Effector memory CD8-positive, alpha-beta T cell (primary cell): Measurements from ENCODE around the gene EPHB1.
"Not testable (repeated sequence)": the region's sequence is repeated elsewhere in the genome, so short reads cannot be mapped to it uniquely, and the experiment has no call there.

Experiments used
- ATAC-seq: fragments of 150-1000 bp; cut with Tn5 transposase; replicated peaks from 2 replicates; pipeline ENCODE4 v1.10.0; 2021; ENCODE audit warnings: mild to moderate bottlenecking, moderate library complexity
- DNase-seq, 3 experiments: peaks; one replicate each; pipeline ENCODE4 v3.0.0; 2021
- H3K27ac Mint-ChIP-seq, 2 donors: one replicate each; pipeline ENCODE4 v1.8.0; 2022; ENCODE audit warnings: mild to moderate bottlenecking in 2 of 2, mixed read lengths in 2 of 2, moderate library complexity in 2 of 2
- H3K27me3 Mint-ChIP-seq, 2 donors: one replicate each; pipeline ENCODE4 v1.8.0; 2022; ENCODE audit warnings: mixed read lengths in 2 of 2
- H3K36me3 Mint-ChIP-seq: one replicate; pipeline ENCODE4 v1.8.0; 2022; ENCODE audit warnings: mild to moderate bottlenecking, moderate library complexity, mixed read lengths; ENCODE audit not compliant: insufficient read depth
- H3K4me1 Mint-ChIP-seq, 2 donors: one replicate each; pipeline ENCODE4 v1.8.0; 2022; ENCODE audit warnings: low read depth in 2 of 2, mixed read lengths in 2 of 2
- H3K4me3 Mint-ChIP-seq, 2 donors: one replicate each; pipeline ENCODE4 v1.8.0; 2022; ENCODE audit warnings: mild to moderate bottlenecking in 2 of 2, mixed read lengths in 2 of 2, moderate library complexity in 2 of 2
- H3K9me3 Mint-ChIP-seq, 2 donors: one replicate each; pipeline ENCODE4 v1.8.0; 2022; ENCODE audit warnings: mixed read lengths in 2 of 2

The EPHB1 gene

GRCh38 chr3:134959516-134959915 lies 164.5 kb downstream of the EPHB1 start:
- Mint-ChIP-seq H3K4me1 (no peaks in the 10 kb centered on the region), H3K4me3 (no peak overlapping the region), H3K27ac (no peak overlapping the region), H3K36me3 (no peaks in the 10 kb centered on the region), H3K27me3 (peaks cover 0 to 9% of the 10 kb centered on the region in 2 donors), H3K9me3 (no peaks in the 10 kb centered on the region)
- ATAC-seq (no peak), DNase-seq (no peak)

GRCh38 chr3:134964226-134964625 lies 169.2 kb downstream of the EPHB1 start:
- ATAC-seq (no peak), DNase-seq (no peak)
- H3K4me1 Mint-ChIP-seq = no peaks in the 10 kb centered on the region
- H3K4me3 Mint-ChIP-seq = no peak overlapping the region
- no peaks in the 10 kb centered on the region for H3K36me3 Mint-ChIP-seq
- H3K9me3 Mint-ChIP-seq = peaks cover 0 to 1% of the 10 kb centered on the region in 2 donors
- H3K27me3 Mint-ChIP-seq = peaks cover 0 to 25% of the 10 kb centered on the region in 2 donors
- no peak overlapping the region for H3K27ac Mint-ChIP-seq

- Mint-ChIP-seq H3K9me3 (peaks cover 0 to 3% of the 10 kb centered on the region in 2 donors), H3K27me3 (peaks cover 0 to 30% of the 10 kb centered on the region in 2 donors), H3K4me1 (no peaks in the 10 kb centered on the region), H3K4me3 (no peak overlapping the region), H3K27ac (no peak overlapping the region), H3K36me3 (no peaks in the 10 kb centered on the region)
- ATAC-seq (no peak), DNase-seq (no peak)
Observed at GRCh38 chr3:134965865-134966481, 170.9 kb downstream of the EPHB1 start.

- H3K27ac Mint-ChIP-seq = no peak overlapping the region
- no peaks in the 10 kb centered on the region for H3K36me3 Mint-ChIP-seq
- H3K27me3 Mint-ChIP-seq = peaks cover 0 to 22% of the 10 kb centered on the region in 2 donors
- H3K4me3 Mint-ChIP-seq = no peak overlapping the region
- no peak for ATAC-seq
- peaks cover 0 to 5% of the 10 kb centered on the region in 2 donors for H3K9me3 Mint-ChIP-seq
- no peak for DNase-seq
- H3K4me1 Mint-ChIP-seq = no peaks in the 10 kb centered on the region
Observed at GRCh38 chr3:134970895-134971294, 175.8 kb downstream of the EPHB1 start.

- no peak for DNase-seq
- no peaks in the 10 kb centered on the region for H3K36me3 Mint-ChIP-seq
- no peak overlapping the region for H3K27ac Mint-ChIP-seq
- ATAC-seq = no peak
- peaks cover 0 to 18% of the 10 kb centered on the region in 2 donors for H3K27me3 Mint-ChIP-seq
- H3K4me1 Mint-ChIP-seq = no peaks in the 10 kb centered on the region
- peaks cover 0 to 5% of the 10 kb centered on the region in 2 donors for H3K9me3 Mint-ChIP-seq
- no peak overlapping the region for H3K4me3 Mint-ChIP-seq
Observed at GRCh38 chr3:134971306-134971705, 176.2 kb downstream of the EPHB1 start.

- not testable (repeated sequence) for H3K36me3 Mint-ChIP-seq, H3K4me1 Mint-ChIP-seq, DNase-seq, H3K4me3 Mint-ChIP-seq, H3K27ac Mint-ChIP-seq, H3K9me3 Mint-ChIP-seq, ATAC-seq
- peaks cover 0 to 18% of the 10 kb centered on the region in 2 donors for H3K27me3 Mint-ChIP-seq
Observed at GRCh38 chr3:134971907-134972306, 176.8 kb downstream of the EPHB1 start.

- Mint-ChIP-seq H3K9me3 (peaks cover 0 to 5% of the 10 kb centered on the region in 2 donors), H3K4me3 (no peak overlapping the region), H3K4me1 (no peaks in the 10 kb centered on the region), H3K27me3 (peaks cover 4 to 24% of the 10 kb centered on the region in 2 donors), H3K27ac (no peak overlapping the region), H3K36me3 (no peaks in the 10 kb centered on the region)
- ATAC-seq (no peak), DNase-seq (no peak)
Observed at GRCh38 chr3:134972836-134973455, 177.9 kb downstream of the EPHB1 start.

- peaks cover 0 to 7% of the 10 kb centered on the region in 2 donors for H3K9me3 Mint-ChIP-seq
- H3K4me1 Mint-ChIP-seq = no peaks in the 10 kb centered on the region
- peaks cover 9 to 22% of the 10 kb centered on the region in 2 donors for H3K27me3 Mint-ChIP-seq
- no peaks in the 10 kb centered on the region for H3K36me3 Mint-ChIP-seq
- no peak overlapping the region for H3K4me3 Mint-ChIP-seq
- DNase-seq (no peak), ATAC-seq (no peak)
- no peak overlapping the region for H3K27ac Mint-ChIP-seq
Observed at GRCh38 chr3:134974624-134975023, 179.6 kb downstream of the EPHB1 start.

GRCh38 chr3:134976948-134977347 lies 181.9 kb downstream of the EPHB1 start:
- H3K9me3 Mint-ChIP-seq = peaks cover 0 to 7% of the 10 kb centered on the region in 2 donors
- H3K4me3 Mint-ChIP-seq = no peak overlapping the region
- H3K27me3 Mint-ChIP-seq = peaks cover 9 to 13% of the 10 kb centered on the region in 2 donors
- H3K4me1 Mint-ChIP-seq = no peaks in the 10 kb centered on the region
- H3K27ac Mint-ChIP-seq = no peak overlapping the region
- ATAC-seq = no peak
- H3K36me3 Mint-ChIP-seq = no peaks in the 10 kb centered on the region
- no peak for DNase-seq

GRCh38 chr3:134978658-134979057 lies 183.6 kb downstream of the EPHB1 start:
- Mint-ChIP-seq H3K27me3 (peaks cover 9 to 13% of the 10 kb centered on the region in 2 donors), H3K4me3 (no peak overlapping the region), H3K36me3 (no peaks in the 10 kb centered on the region), H3K27ac (no peak overlapping the region), H3K4me1 (no peaks in the 10 kb centered on the region), H3K9me3 (peaks cover 0 to 7% of the 10 kb centered on the region in 2 donors)
- DNase-seq (no peak), ATAC-seq (no peak)

GRCh38 chr3:134985864-134986715 lies 191.0 kb downstream of the EPHB1 start:
- Mint-ChIP-seq H3K4me3 (no peak overlapping the region), H3K4me1 (no peaks in the 10 kb centered on the region), H3K27me3 (no peaks in the 10 kb centered on the region), H3K9me3 (no peaks in the 10 kb centered on the region), H3K36me3 (no peaks in the 10 kb centered on the region), H3K27ac (no peak overlapping the region)
- no peak for DNase-seq
- no peak for ATAC-seq

- no peaks in the 10 kb centered on the region for H3K9me3 Mint-ChIP-seq
- no peak overlapping the region for H3K27ac Mint-ChIP-seq
- H3K27me3 Mint-ChIP-seq = no peaks in the 10 kb centered on the region
- H3K36me3 Mint-ChIP-seq = no peaks in the 10 kb centered on the region
- H3K4me3 Mint-ChIP-seq = no peak overlapping the region
- ATAC-seq = no peak
- no peak for DNase-seq
- H3K4me1 Mint-ChIP-seq = no peaks in the 10 kb centered on the region
Observed at GRCh38 chr3:134988666-134989065, 193.6 kb downstream of the EPHB1 start.

- Mint-ChIP-seq H3K4me1 (no peaks in the 10 kb centered on the region), H3K27ac (no peak overlapping the region), H3K27me3 (no peaks in the 10 kb centered on the region), H3K36me3 (no peaks in the 10 kb centered on the region), H3K4me3 (no peak overlapping the region), H3K9me3 (no peaks in the 10 kb centered on the region)
- DNase-seq (no peak), ATAC-seq (no peak)
Observed at GRCh38 chr3:134991003-134991402, 195.9 kb downstream of the EPHB1 start.
